H1 (cell line): ENCODE measurements around the gene TEX29. TPM values are rescaled to one million over a fixed set of nuclear protein-coding genes. Genes with fewer than 3 reads are reported as not detected.

ENCODE experiments used
- EP300 ChIP-seq, 2 experiments: IDR thresholded peaks; 1 replicate in 1 of 2; 2 replicates in 1 of 2; pipeline ENCODE4 v1.6.1; 2011 to 2012; ENCODE audit warnings: low read depth in 2 of 2, low read length in 2 of 2, mild to moderate bottlenecking in 2 of 2, borderline replicate concordance in 1 of 2, inconsistent platforms in 1 of 2, moderate library complexity in 1 of 2
- NRF1 ChIP-seq: IDR thresholded peaks from 2 replicates; pipeline ENCODE4 v1.6.1; 2011; ENCODE audit warnings: mild to moderate bottlenecking, low read depth, low read length, improper control_type of control experiment
- PHF8 ChIP-seq: fragments of 200-600 bp; sonication (generic); conservative IDR thresholded peaks from 2 replicates; pipeline ENCODE4 v1.7.1; 2012; ENCODE audit warnings: low read depth, mild to moderate bottlenecking, inconsistent platforms, low read length, moderate library complexity
- SIN3A ChIP-seq, 2 experiments: IDR thresholded peaks in 1 of 2; conservative IDR thresholded peaks in 1 of 2; 2 replicates each; pipeline ENCODE4 v1.6.1; 2011 to 2012; ENCODE audit warnings: low read length in 2 of 2, improper control_type of control experiment in 1 of 2, low read depth in 1 of 2, mild to moderate bottlenecking in 1 of 2
- polyA plus RNA-seq, 7 experiments: library from polyadenylated mRNA; depleted of rRNA in 3 of 7; stranded (reverse) in 5 of 7; unstranded in 2 of 7; fragments of >200 nt in 5 of 7; fragments of 200-250 nt in 2 of 7; gene quantifications; 1 replicate in 5 of 7; 2 replicates in 1 of 7; 4 replicates in 1 of 7; pipeline versions ENCODE4 v1.2.1 to v1.2.3, GENCODE V29; 2011 to 2013; ENCODE audit warnings: missing spikeins in 2 of 7, mixed read lengths in 2 of 7
- total RNA-seq: library from RNA; stranded (reverse); fragmentation: NEBNext Ultra II Directional; extraction: Animal tissue kit (Norgen Biotek cat#: 25700); gene quantifications from 2 replicates; pipeline ENCODE4 v1.2.1, GENCODE V29; 2021

The TEX29 gene
- total and polyA plus RNA-seq, 2 of the 8 experiments (the other 6 are each of a cell fraction or from before 2014, with no cell fraction given) = 0.08 TPM; not detected in 1

DNA sequence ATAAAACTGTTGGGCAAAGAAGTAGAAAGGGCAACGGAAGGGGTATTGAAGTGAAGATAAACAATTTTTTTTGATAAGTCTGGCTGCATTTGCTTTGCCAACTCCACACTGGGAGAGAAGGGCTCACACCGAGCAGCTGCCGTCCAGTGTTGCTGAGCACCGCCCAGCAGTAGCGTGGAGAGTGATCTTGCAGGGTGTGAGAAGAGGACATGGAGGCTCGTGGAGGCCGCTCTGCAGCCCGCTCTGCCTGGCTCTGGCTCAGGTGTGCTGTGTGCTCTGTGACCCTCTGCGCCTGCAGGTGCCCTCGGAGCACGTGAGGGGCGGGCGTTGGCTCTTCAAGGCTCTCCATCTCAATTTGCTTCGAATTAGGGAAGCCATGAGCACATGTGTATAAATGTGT lies 35.9 kb upstream of the TEX29 start (continued):
- TF ChIP-seq PHF8 (no peak), SIN3A (conservative IDR thresholded peaks at IDR 0.05 in 1 of 2, IDR thresholded peaks at IDR 0.05 in 1 of 2; ENCODE audit: low read depth in 1 of 2, low read length in 2 of 2) (no peak), EP300 (IDR thresholded peaks at IDR 0.05; ENCODE audit: borderline replicate concordance in 1 of 2, low read depth in 2 of 2, low read length in 2 of 2) (no peak), NRF1 (no peak)
